Central memory CD4-positive, alpha-beta T cell (primary cell): ENCODE measurements around the gene ST3GAL2.
"Not testable (repeated sequence)": the region's sequence is repeated elsewhere in the genome, so short reads cannot be mapped to it uniquely, and the experiment has no call there.

Experiments
- DNase-seq: peaks from one replicate; pipeline ENCODE4 v3.0.0; 2022

Gene ST3GAL2

GRCh38 chr16:70381604-70382342 lies 57.1 kb downstream of the ST3GAL2 start:
- DNase-seq: no peak

GRCh38 chr16:70380919-70381603 lies 57.8 kb downstream of the ST3GAL2 start:
- DNase-seq: peak; percentile 96

- peak; percentile 56 for DNase-seq
These were observed 58.5 kb downstream of the ST3GAL2 start for GRCh38 chr16:70380248-70380918.

GRCh38 chr16:70378869-70379493 lies 59.9 kb downstream of the ST3GAL2 start:
- DNase-seq: no peak

- DNase-seq: no peak
These were observed 61.1 kb downstream of the ST3GAL2 start for GRCh38 chr16:70377782-70378181.

- no peak for DNase-seq
These were observed 63.0 kb downstream of the ST3GAL2 start for GRCh38 chr16:70375636-70376611.

- no peak for DNase-seq
These were observed 64.7 kb downstream of the ST3GAL2 start for GRCh38 chr16:70374213-70374612.

- DNase-seq: no peak
These were observed 65.8 kb downstream of the ST3GAL2 start for GRCh38 chr16:70372921-70373728.

- no peak for DNase-seq
These were observed 68.0 kb downstream of the ST3GAL2 start for GRCh38 chr16:70370924-70371323.

GRCh38 chr16:70370145-70370544 lies 68.8 kb downstream of the ST3GAL2 start:
- DNase-seq: peak; percentile 34

GRCh38 chr16:70364399-70364798 lies 74.5 kb downstream of the ST3GAL2 start:
- DNase-seq: no peak

GRCh38 chr16:70359552-70359951 lies 79.3 kb downstream of the ST3GAL2 start:
- no peak for DNase-seq

GRCh38 chr16:70349783-70350182 lies 89.1 kb downstream of the ST3GAL2 start:
- DNase-seq: no peak

GRCh38 chr16:70348991-70349390 lies 89.9 kb downstream of the ST3GAL2 start:
- DNase-seq: no peak

- no peak for DNase-seq
These were observed 93.1 kb downstream of the ST3GAL2 start for GRCh38 chr16:70345840-70346239.

GRCh38 chr16:70342016-70342415 lies 96.9 kb downstream of the ST3GAL2 start:
- no peak for DNase-seq

GRCh38 chr16:70341600-70341999 lies 97.3 kb downstream of the ST3GAL2 start:
- no peak for DNase-seq

- DNase-seq: no peak
These were observed 101.1 kb downstream of the ST3GAL2 start for GRCh38 chr16:70337814-70338213.

- not testable (repeated sequence) for DNase-seq
These were observed 106.2 kb downstream of the ST3GAL2 start for GRCh38 chr16:70332728-70333127.

- DNase-seq: no peak
These were observed 107.1 kb downstream of the ST3GAL2 start for GRCh38 chr16:70331588-70332358.
